AG04450 (cell line): ENCODE measurements around the gene PPP2R1B. TPM values are rescaled to one million over a fixed set of nuclear protein-coding genes. Genes with fewer than 3 reads are reported as not detected.

Experiments used
- CTCF ChIA-PET: fragments of 300-600, 350-600 bp; formaldehyde crosslinking; extraction: SDS; loops from one replicate; lab custom pipeline; 2022; ENCODE audit warnings: antibody characterized with exemption, inconsistent platforms; lab: Charles Lee
- POLR2A ChIA-PET: fragments of 350-600 bp; formaldehyde crosslinking; extraction: SDS; loops from one replicate; lab custom pipeline; 2021; ENCODE audit warnings: antibody characterized with exemption, inconsistent platforms; lab: Yijun Ruan, JAX
- DNase-seq: peaks from one replicate; pipeline ENCODE4 v3.0.0-alpha.2; 2011; ENCODE audit warnings: low read depth, low spot score
- H3K27ac ChIP-seq: one replicate; pipeline ENCODE4 v1.5.1; 2012; ENCODE audit warnings: low read depth, low read length, control low read depth
- H3K27me3 ChIP-seq: one replicate; pipeline ENCODE4 v1.6.0; 2012; ENCODE audit warnings: low read length; ENCODE audit not compliant: control insufficient read depth, insufficient read depth
- H3K4me3 ChIP-seq: 2 replicates; pipeline ENCODE4 v1.5.1; 2011; ENCODE audit warnings: mild to moderate bottlenecking, low read depth, low read length, control low read depth
- H3K9me3 ChIP-seq: 2 replicates; pipeline ENCODE4 v1.5.1; 2012; ENCODE audit warnings: low read length; ENCODE audit not compliant: control insufficient read depth, insufficient read depth
- CTCF ChIP-seq: IDR thresholded peaks from 2 replicates; pipeline ENCODE4 v1.5.1; 2011; ENCODE audit warnings: low read depth, low read length, control low read depth, inconsistent platforms
- polyA plus RNA-seq: library from polyadenylated mRNA; depleted of rRNA; stranded (reverse); fragments of >200 nt; gene quantifications from 2 replicates; pipeline ENCODE4 v1.2.3, GENCODE V29; 2011

PPP2R1B gene
- polyA plus RNA-seq, 1 experiment = 44.9 TPM

GRCh38 chr11:111801135-111801534 lies 34.9 kb upstream of the PPP2R1B start:
- POLR2A ChIA-PET = no interaction called here
- TF ChIP-seq CTCF = no peak

GRCh38 chr11:111798279-111798678 lies 32.1 kb upstream of the PPP2R1B start:
- no peak for TF ChIP-seq CTCF
- ChIA-PET CTCF (interaction anchor here (1.4 kb wide), 1 partner anchor 20 kb away, joined by 3 read pairs; no protein-coding TSS in a partner anchor), POLR2A (no interaction called here)
- no peaks in the 10 kb centered on the region for H3K9me3 ChIP-seq
- no peak for DNase-seq
- H3K27me3 ChIP-seq = no peaks in the 10 kb centered on the region
- no peak overlapping the region for H3K4me3 ChIP-seq
- H3K27ac ChIP-seq = peak overlapping the region; percentile 32

More at GRCh38 chr11:111801135-111801534, 34.9 kb upstream of the PPP2R1B start:
- no peaks in the 10 kb centered on the region for H3K27me3 ChIP-seq
- H3K4me3 ChIP-seq = no peak overlapping the region
- no peak for DNase-seq
- H3K9me3 ChIP-seq = no peaks in the 10 kb centered on the region
- no peak overlapping the region for H3K27ac ChIP-seq
- CTCF ChIA-PET = interaction anchor here (1.8 kb wide), 1 partner anchor 24 kb away, joined by 5 read pairs; no protein-coding TSS in a partner anchor

- H3K9me3 ChIP-seq = no peaks in the 10 kb centered on the region
- CTCF ChIA-PET = interaction anchor here (0.9 to 1.4 kb wide), 2 partner anchors 19 to 192 kb away, joined by 3 read pairs; no protein-coding TSS in a partner anchor
- no peaks in the 10 kb centered on the region for H3K27me3 ChIP-seq
- no peak overlapping the region for H3K4me3 ChIP-seq
- POLR2A ChIA-PET = interaction anchor here (0.5 to 1.3 kb wide), 2 partner anchors 22 to 27 kb away, joined by 3 to 4 read pairs; no protein-coding TSS in a partner anchor
- TF ChIP-seq CTCF = no peak
- H3K27ac ChIP-seq = no peak overlapping the region
- no peak for DNase-seq
Measured at GRCh38 chr11:111797145-111797581, 31.0 kb upstream of the PPP2R1B start.

GRCh38 chr11:111796696-111797095 lies 30.5 kb upstream of the PPP2R1B start:
- Histone ChIP-seq H3K27me3 (no peaks in the 10 kb centered on the region), H3K9me3 (no peaks in the 10 kb centered on the region), H3K4me3 (no peak overlapping the region), H3K27ac (no peak overlapping the region)
- ChIA-PET CTCF (interaction anchor here (0.9 to 1.6 kb wide), 4 partner anchors 20 to 192 kb away, joined by 3 to 6 read pairs (median 4); no protein-coding TSS in a partner anchor), POLR2A (interaction anchor here (0.6 to 1.3 kb wide), 2 partner anchors 22 to 1176 kb away, joined by 4 read pairs; no protein-coding TSS in a partner anchor)
- DNase-seq = no peak
- TF ChIP-seq CTCF = no peak

- no peaks in the 10 kb centered on the region for H3K9me3 ChIP-seq
- no peak for TF ChIP-seq CTCF
- ChIA-PET POLR2A (no interaction called here), CTCF (interaction anchor here (0.9 to 1.6 kb wide), 4 partner anchors 19 to 198 kb away, joined by 3 to 6 read pairs (median 4); no protein-coding TSS in a partner anchor)
- H3K27me3 ChIP-seq = no peaks in the 10 kb centered on the region
- no peak overlapping the region for H3K27ac ChIP-seq
- DNase-seq = peak; percentile 39
- H3K4me3 ChIP-seq = no peak overlapping the region
Measured at GRCh38 chr11:111795334-111795985, 29.3 kb upstream of the PPP2R1B start.
